ENCODE measurements around the gene ZBTB46.
A peak's percentile ranks its signal among the peaks of the same experiment; 100 is the strongest.

The ZBTB46 gene

GRCh38 chr20:63714858-63715257 lies 116.2 kb downstream of the ZBTB46 start:
- H3K4me1 ChIP-seq (ENCODE audit: insufficient read depth, low read length) = peaks cover 14% of the 10 kb centered on the region
- no peak for DNase-seq
- peaks cover 93% of the 10 kb centered on the region for H3K36me3 ChIP-seq (ENCODE audit: insufficient read depth, low read length)
- ATAC-seq (ENCODE audit: insufficient read depth, low read depth) = no peak
- TF ChIP-seq CTCF (IDR thresholded peaks at IDR 0.05; ENCODE audit: borderline replicate concordance, extremely low read depth, low read length, poor library complexity, severe bottlenecking) (no peak), EZH2 (IDR thresholded peaks at IDR 0.05; ENCODE audit: borderline replicate concordance, low read depth, low read length, severe bottlenecking) (no peak)
- H3K79me2 ChIP-seq (ENCODE audit: insufficient read depth, low read length) = peaks cover 95% of the 10 kb centered on the region
- H3K9ac ChIP-seq (ENCODE audit: low read depth, low read length) = no peak overlapping the region
- no peaks in the 10 kb centered on the region for H3K27me3 ChIP-seq (ENCODE audit: insufficient read depth, low read length, poor library complexity)
- no peak overlapping the region for H3K4me2 ChIP-seq (ENCODE audit: insufficient read depth, low read length)
- peaks cover 8% of the 10 kb centered on the region for H3K9me3 ChIP-seq (ENCODE audit: insufficient read depth, low read length, severe bottlenecking)
- peaks cover 7% of the 10 kb centered on the region; the same call in 1 of the 2 replicates for H4K20me1 ChIP-seq (ENCODE audit: insufficient read depth, low read length)
- H2AFZ ChIP-seq (ENCODE audit: low read depth, low read length) = no peak overlapping the region
- no peak overlapping the region for H3K27ac ChIP-seq (ENCODE audit: low read length)
- no peak overlapping the region for H3K4me3 ChIP-seq (ENCODE audit: low read depth in 1 of 2, low read length in 2 of 2)

- Histone ChIP-seq H3K79me2 (ENCODE audit: insufficient read depth, low read length) (peaks cover 98% of the 10 kb centered on the region), H3K9me3 (ENCODE audit: insufficient read depth, low read length, severe bottlenecking) (peaks cover 6% of the 10 kb centered on the region), H3K4me2 (ENCODE audit: insufficient read depth, low read length) (no peak overlapping the region), H3K4me1 (ENCODE audit: insufficient read depth, low read length) (peaks cover 28% of the 10 kb centered on the region), H3K27ac (ENCODE audit: low read length) (no peak overlapping the region), H3K27me3 (ENCODE audit: insufficient read depth, low read length, poor library complexity) (no peaks in the 10 kb centered on the region), H3K4me3 (ENCODE audit: low read depth in 1 of 2, low read length in 2 of 2) (no peak overlapping the region), H2AFZ (ENCODE audit: low read depth, low read length) (no peak overlapping the region), H3K36me3 (ENCODE audit: insufficient read depth, low read length) (peaks cover 81% of the 10 kb centered on the region), H3K9ac (ENCODE audit: low read depth, low read length) (no peak overlapping the region), H4K20me1 (ENCODE audit: insufficient read depth, low read length) (peaks cover 19% of the 10 kb centered on the region)
- ATAC-seq (ENCODE audit: insufficient read depth, low read depth) = no peak
- TF ChIP-seq CTCF (IDR thresholded peaks at IDR 0.05; ENCODE audit: borderline replicate concordance, extremely low read depth, low read length, poor library complexity, severe bottlenecking) (no peak), EZH2 (IDR thresholded peaks at IDR 0.05; ENCODE audit: borderline replicate concordance, low read depth, low read length, severe bottlenecking) (no peak)
- DNase-seq = no peak
These were observed 118.9 kb downstream of the ZBTB46 start for GRCh38 chr20:63712191-63712590.

- peaks cover 85% of the 10 kb centered on the region for H3K36me3 ChIP-seq (ENCODE audit: insufficient read depth, low read length)
- DNase-seq = no peak
- peaks cover 6% of the 10 kb centered on the region for H3K9me3 ChIP-seq (ENCODE audit: insufficient read depth, low read length, severe bottlenecking)
- no peak overlapping the region for H3K27ac ChIP-seq (ENCODE audit: low read length)
- peaks cover 38% of the 10 kb centered on the region for H3K4me1 ChIP-seq (ENCODE audit: insufficient read depth, low read length)
- peaks cover 98% of the 10 kb centered on the region for H3K79me2 ChIP-seq (ENCODE audit: insufficient read depth, low read length)
- no peak overlapping the region for H2AFZ ChIP-seq (ENCODE audit: low read depth, low read length)
- ATAC-seq (ENCODE audit: insufficient read depth, low read depth) = no peak
- H3K27me3 ChIP-seq (ENCODE audit: insufficient read depth, low read length, poor library complexity) = no peaks in the 10 kb centered on the region
- TF ChIP-seq EZH2 (IDR thresholded peaks at IDR 0.05; ENCODE audit: borderline replicate concordance, low read depth, low read length, severe bottlenecking) = no peak
- no peak for TF ChIP-seq CTCF (IDR thresholded peaks at IDR 0.05; ENCODE audit: borderline replicate concordance, extremely low read depth, low read length, poor library complexity, severe bottlenecking)
- H4K20me1 ChIP-seq (ENCODE audit: insufficient read depth, low read length) = peaks cover 29% of the 10 kb centered on the region
- no peak overlapping the region for H3K9ac ChIP-seq (ENCODE audit: low read depth, low read length)
- 0 out of 2 replicates have a peak overlapping the region, but pooled peaks have one; percentile 1 for H3K4me2 ChIP-seq (ENCODE audit: insufficient read depth, low read length)
- 0 out of 4 replicates have a peak overlapping the region, but pooled peaks of 1 of the 2 experiments have one; percentile 1 for H3K4me3 ChIP-seq (ENCODE audit: low read depth in 1 of 2, low read length in 2 of 2)
These were observed 119.9 kb downstream of the ZBTB46 start for GRCh38 chr20:63711085-63711645.

Measured in DND-41 (cell line).